ENCODE measurements around the gene TNIP2. TPM values are rescaled to one million over a fixed set of nuclear protein-coding genes. Genes with fewer than 3 reads are reported as not detected.
A peak's percentile ranks its signal among the peaks of the same experiment; 100 is the strongest.
"Not testable (repeated sequence)": the region's sequence is repeated elsewhere in the genome, so short reads cannot be mapped to it uniquely, and the experiment has no call there.

TNIP2 gene
- total and polyA plus RNA-seq, 9 donors = 6.4 to 43.2 (median 30.5) TPM

GRCh38 chr4:2742823-2743517 is 13.2 kb downstream of the TNIP2 start:
- DNase-seq = peak in 2 of 5 donors; percentile 12 to 23
- TF ChIP-seq POLR2A (IDR thresholded peaks at IDR 0.05) (no peak), EP300 (IDR thresholded peaks at IDR 0.05) (no peak), CTCF (IDR thresholded peaks at IDR 0.05) (no peak)
- H3K27me3 ChIP-seq = no peaks in the 10 kb centered on the region
- H3K27ac ChIP-seq = no peak overlapping the region
- no peak overlapping the region for H3K4me3 ChIP-seq
- H3K4me1 ChIP-seq (ENCODE audit: insufficient read depth) = no peaks in the 10 kb centered on the region
- H3K9me3 ChIP-seq = no peaks in the 10 kb centered on the region
- intact Hi-C loops (cut with DNase I) = no loop called here
- 83 to 93% (median 84%) methylated on average over 6 of the region's 6 CpGs for WGBS, 3 donors
- H3K36me3 ChIP-seq = no peaks in the 10 kb centered on the region

GRCh38 chr4:2742081-2742822 is 13.9 kb downstream of the TNIP2 start:
- H3K36me3 ChIP-seq = no peaks in the 10 kb centered on the region
- H3K27ac ChIP-seq = no peak overlapping the region
- peak in 2 of 5 donors; percentile 11 to 23 for DNase-seq
- TF ChIP-seq CTCF (IDR thresholded peaks at IDR 0.05) (no peak), POLR2A (IDR thresholded peaks at IDR 0.05) (no peak), EP300 (IDR thresholded peaks at IDR 0.05) (no peak)
- intact Hi-C loops (cut with DNase I) = no loop called here
- no peak overlapping the region for H3K4me3 ChIP-seq
- no peaks in the 10 kb centered on the region for H3K9me3 ChIP-seq
- no peaks in the 10 kb centered on the region for H3K27me3 ChIP-seq
- WGBS, 3 donors = 89 to 90% (median 89%) methylated on average over 22 to 27 of the region's 27 CpGs
- no peaks in the 10 kb centered on the region for H3K4me1 ChIP-seq (ENCODE audit: insufficient read depth)

- Histone ChIP-seq H3K27ac (no peak overlapping the region), H3K9me3 (no peaks in the 10 kb centered on the region), H3K27me3 (no peaks in the 10 kb centered on the region), H3K4me3 (no peak overlapping the region), H3K36me3 (no peaks in the 10 kb centered on the region), H3K4me1 (ENCODE audit: insufficient read depth) (no peaks in the 10 kb centered on the region)
- 79 to 84% (median 84%) methylated on average over 9 of the region's 9 CpGs for WGBS, 3 donors
- intact Hi-C loops (cut with DNase I) = no loop called here
- peak in 2 of 5 donors; percentile 17 to 24 for DNase-seq
- no peak for TF ChIP-seq POLR2A (IDR thresholded peaks at IDR 0.05)
- no peak for TF ChIP-seq CTCF (IDR thresholded peaks at IDR 0.05)
- TF ChIP-seq EP300 (IDR thresholded peaks at IDR 0.05) = no peak
These were observed 14.5 kb downstream of the TNIP2 start for GRCh38 chr4:2741626-2742025.

- DNase-seq; H3K36me3 ChIP-seq; H3K4me3 ChIP-seq; H3K4me1 ChIP-seq (ENCODE audit: insufficient read depth); H3K27ac ChIP-seq; intact Hi-C loops (cut with DNase I); H3K9me3 ChIP-seq; H3K27me3 ChIP-seq: not testable (repeated sequence)
- 85 to 95% (median 91%) methylated on average over 2 of the region's 2 CpGs for WGBS, 3 donors
These were observed 17.8 kb downstream of the TNIP2 start for GRCh38 chr4:2738296-2738695.

GRCh38 chr4:2735869-2736268 is 20.3 kb downstream of the TNIP2 start:
- intact Hi-C loops (cut with DNase I) = no loop called here
- no peaks in the 10 kb centered on the region for H3K4me1 ChIP-seq (ENCODE audit: insufficient read depth)
- TF ChIP-seq POLR2A (IDR thresholded peaks at IDR 0.05) (no peak), EP300 (IDR thresholded peaks at IDR 0.05) (no peak), CTCF (IDR thresholded peaks at IDR 0.05) (no peak)
- no peaks in the 10 kb centered on the region for H3K27me3 ChIP-seq
- DNase-seq = no peak
- no peak overlapping the region for H3K27ac ChIP-seq
- no peaks in the 10 kb centered on the region for H3K36me3 ChIP-seq
- H3K4me3 ChIP-seq = no peak overlapping the region
- no peaks in the 10 kb centered on the region for H3K9me3 ChIP-seq

Measured in ovary (tissue), 9 donors.